SK-N-SH (cell line): ENCODE results near the gene GPR17. TPM values are rescaled to one million over a fixed set of nuclear protein-coding genes. Genes with fewer than 3 reads are reported as not detected.
A peak's percentile ranks its signal among the peaks of the same experiment; 100 is the strongest.

Experiments used
- CTCF ChIA-PET: fragments of 300-600, 350-600 bp; formaldehyde crosslinking; extraction: SDS; loops from one replicate; lab custom pipeline; 2021; lab: Yijun Ruan, JAX
- POLR2A ChIA-PET: fragments of 350-600 bp; sonication (Branson Sonifier 250); formaldehyde crosslinking; extraction: SDS; loops from one replicate; lab custom pipeline; 2020; ENCODE audit warnings: antibody characterized with exemption, inconsistent platforms; lab: Yijun Ruan, JAX
- DNase-seq: peaks from one replicate; pipeline ENCODE4 v3.0.0; 2012
- H2AFZ ChIP-seq: fragments of 200-600 bp; sonication (generic); 2 replicates; pipeline ENCODE4 v1.8.1; 2016; ENCODE audit warnings: antibody characterized with exemption, mild to moderate bottlenecking, low read depth
- H3F3A ChIP-seq: fragments of 200-600 bp; sonication (generic); replicated peaks from 2 replicates; pipeline ENCODE3; 2016; ENCODE audit warnings: antibody characterized with exemption, mild to moderate bottlenecking; ENCODE audit not compliant: insufficient read depth
- H3K27ac ChIP-seq, 2 experiments: fragments of 200-500 bp in 1 of 2; fragments of 200-600 bp in 1 of 2; sonication (Bioruptor generic) in 1 of 2; sonication (generic), shearing (Covaris generic) in 1 of 2; 2 replicates each; pipeline versions ENCODE4 v1.5.1 to v1.6.1; 2014 to 2016; ENCODE audit warnings: low read depth in 2 of 2, inconsistent platforms in 1 of 2, low read length in 1 of 2, mild to moderate bottlenecking in 1 of 2, mixed read lengths in 1 of 2
- H3K27me3 ChIP-seq: fragments of 200-600 bp; sonication (generic), shearing (Covaris generic); 2 replicates; pipeline ENCODE4 v1.6.1; 2016; ENCODE audit warnings: mixed run types; ENCODE audit not compliant: insufficient read depth
- H3K36me3 ChIP-seq, 2 experiments: fragments of 200-500 bp in 1 of 2; fragments of 200-600 bp in 1 of 2; sonication (Bioruptor generic) in 1 of 2; sonication (generic) in 1 of 2; replicated peaks in 1 of 2; 2 replicates each; pipeline versions ENCODE3 to v1.5.1; 2014 to 2016; ENCODE audit warnings: low read length in 1 of 2, mild to moderate bottlenecking in 1 of 2; ENCODE audit not compliant: insufficient read depth in 2 of 2, control insufficient read depth in 1 of 2
- H3K4me1 ChIP-seq, 2 experiments: fragments of 200-500 bp in 1 of 2; fragments of 200-600 bp in 1 of 2; sonication (Bioruptor generic) in 1 of 2; sonication (generic), shearing (Covaris generic) in 1 of 2; 2 replicates each; pipeline versions ENCODE4 v1.5.1 to v1.6.1; 2014 to 2016; ENCODE audit warnings: low read depth in 1 of 2, low read length in 1 of 2, mixed run types in 1 of 2; ENCODE audit not compliant: insufficient read depth in 2 of 2, control insufficient read depth in 1 of 2
- H3K4me2 ChIP-seq: fragments of 200-600 bp; sonication (generic), shearing (Covaris generic); 2 replicates; pipeline ENCODE4 v1.6.1; 2017; ENCODE audit warnings: mixed run types
- H3K4me3 ChIP-seq, 2 experiments: fragments of 200-500 bp in 1 of 2; fragments of 200-600 bp in 1 of 2; sonication (Bioruptor generic) in 1 of 2; sonication (generic), shearing (Covaris generic) in 1 of 2; 2 replicates each; pipeline versions ENCODE4 v1.5.1 to v1.8.1; 2014 to 2016; ENCODE audit warnings: low read depth in 2 of 2, inconsistent platforms in 1 of 2, low read length in 1 of 2, mild to moderate bottlenecking in 1 of 2, mixed read lengths in 1 of 2, moderate library complexity in 1 of 2
- H3K79me2 ChIP-seq: fragments of 200-600 bp; sonication (generic); 2 replicates; pipeline ENCODE4 v1.8.1; 2017; ENCODE audit warnings: mild to moderate bottlenecking; ENCODE audit not compliant: insufficient read depth
- H3K9ac ChIP-seq: fragments of 200-600 bp; sonication (generic); 2 replicates; pipeline ENCODE4 v1.6.1; 2017; ENCODE audit warnings: mixed run types
- H3K9me2 ChIP-seq: fragments of 200-600 bp; sonication (generic); 2 replicates; pipeline ENCODE4 v1.6.1; 2017; ENCODE audit warnings: mixed run types
- H3K9me3 ChIP-seq: fragments of 200-600 bp; sonication (generic); 2 replicates; pipeline ENCODE4 v1.6.1; 2017; ENCODE audit warnings: mixed run types, mild to moderate bottlenecking, moderate library complexity
- H4K20me1 ChIP-seq: fragments of 200-600 bp; sonication (generic); 2 replicates; pipeline ENCODE4 v1.6.1; 2017; ENCODE audit warnings: mild to moderate bottlenecking, mixed run types; ENCODE audit not compliant: insufficient read depth
- ELF1 ChIP-seq: IDR thresholded peaks from 2 replicates; pipeline ENCODE4 v1.4.0; 2012
- FOSL2 ChIP-seq: IDR thresholded peaks from 2 replicates; pipeline ENCODE4 v1.4.0; 2012; ENCODE audit warnings: low read depth, mild to moderate bottlenecking, moderate library complexity, borderline replicate concordance
- PBX3 ChIP-seq: IDR thresholded peaks from 2 replicates; pipeline ENCODE4; 2012
- REST ChIP-seq: IDR thresholded peaks from 2 replicates; pipeline ENCODE4 v1.6.1; 2012; ENCODE audit warnings: mild to moderate bottlenecking, low read depth, low read length, moderate library complexity
- WGBS: methylation state at CpG from one replicate; pipeline ENCODE4 v1.1.6; 2017; ENCODE audit warnings: low lambda C conversion rate; 5-methylcytosine and 5-hydroxymethylcytosine counted together
- polyA plus RNA-seq, 3 experiments: library from polyadenylated mRNA; depleted of rRNA; stranded (reverse); fragments of >200 nt; gene quantifications; 2 replicates each; pipeline ENCODE4 v1.2.3, GENCODE V29; 2012

The GPR17 gene
- polyA plus RNA-seq, 1 of the 3 experiments (the other 2 are of a cell fraction): 0.03 TPM

GRCh38 chr2:127622561-127623387 is 23.2 kb upstream of the GPR17 start (continued):
- TF ChIP-seq REST: no peak

GRCh38 chr2:127623388-127624319 is 22.3 kb upstream of the GPR17 start:
- Histone ChIP-seq H4K20me1 (no peaks in the 10 kb centered on the region), H3K27ac (no peak overlapping the region), H3K9ac (no peak overlapping the region), H3K36me3 (no peaks in the 10 kb centered on the region), H3K9me2 (no peaks in the 10 kb centered on the region), H2AFZ (no peak overlapping the region), H3F3A (no peaks in the 10 kb centered on the region), H3K4me2 (no peak overlapping the region), H3K4me1 (no peaks in the 10 kb centered on the region), H3K27me3 (no peaks in the 10 kb centered on the region), H3K79me2 (no peaks in the 10 kb centered on the region), H3K4me3 (no peak overlapping the region), H3K9me3 (no peaks in the 10 kb centered on the region)
- peak; percentile 17 for DNase-seq
- CTCF ChIA-PET: interaction anchor here (2.7 kb wide), 1 partner anchor 32 kb away, joined by 12 read pairs; no protein-coding TSS in a partner anchor
- POLR2A ChIA-PET: no interaction called here
- 77% methylated on average over 17 of the region's 38 CpGs for WGBS
- peak; percentile 59; the same call in 1 of the 2 replicates for TF ChIP-seq FOSL2
- no peak for TF ChIP-seq REST
- no peak for TF ChIP-seq ELF1
- TF ChIP-seq PBX3: 0 out of 2 replicates have a peak, but pooled peaks have one; percentile 11
